Kidney (tissue), 14 donors: ENCODE results near the gene CAMK4. TPM values are rescaled to one million over a fixed set of nuclear protein-coding genes. Genes with fewer than 3 reads are reported as not detected.

Experiments
- DNase-seq, 5 donors: peaks; one replicate each; pipeline ENCODE4 v3.0.0-alpha.2; 2013 to 2020
- FAIRE-seq: peaks from 2 replicates; lab custom pipeline; 2012; peaks lifted over from hg19 to GRCh38; lab: Jason Lieb, UNC
- H3K27ac ChIP-seq, 2 donors: one replicate each; pipeline ENCODE4 v1.7.0; 2013; ENCODE audit warnings: low read depth in 2 of 2, low read length in 2 of 2, inconsistent platforms in 1 of 2
- H3K27me3 ChIP-seq: one replicate; pipeline ENCODE4 v1.7.1; 2013; ENCODE audit warnings: low read length, inconsistent platforms; ENCODE audit not compliant: control insufficient read depth, insufficient read depth
- H3K36me3 ChIP-seq, 3 donors: one replicate each; pipeline versions ENCODE4 v1.7.0 to v1.7.1; 2013; ENCODE audit warnings: low read length in 3 of 3, control low read depth in 1 of 3, inconsistent platforms in 1 of 3; ENCODE audit not compliant: insufficient read depth in 3 of 3, control insufficient read depth in 2 of 3
- H3K4me1 ChIP-seq, 3 donors: one replicate each; pipeline versions ENCODE4 v1.7.0 to v1.7.1; 2013; ENCODE audit warnings: low read length in 3 of 3, inconsistent platforms in 1 of 3, low read depth in 1 of 3; ENCODE audit not compliant: control insufficient read depth in 2 of 3, insufficient read depth in 2 of 3
- H3K4me3 ChIP-seq, 3 donors: one replicate each; pipeline versions ENCODE4 v1.7.0 to v1.8.1; 2013; ENCODE audit warnings: low read length in 3 of 3, control low read depth in 1 of 3, inconsistent platforms in 1 of 3
- H3K9ac ChIP-seq, 3 donors: one replicate each; pipeline versions ENCODE4 v1.7.0 to v1.7.1; 2013; ENCODE audit warnings: low read length in 3 of 3, control low read depth in 1 of 3, inconsistent platforms in 1 of 3
- H3K9me3 ChIP-seq, 3 donors: one replicate each; pipeline versions ENCODE4 v1.7.0 to v1.7.1; 2013; ENCODE audit warnings: low read length in 3 of 3, control low read depth in 1 of 3, inconsistent platforms in 1 of 3; ENCODE audit not compliant: control insufficient read depth in 2 of 3, insufficient read depth in 1 of 3
- intact Hi-C: fragments of 100-400 bp; cut with DNase I; formaldehyde crosslinking; loops from one replicate; pipeline ENCODE4 v1.11.1; 2022
- polyA plus RNA-seq: library from polyadenylated mRNA; stranded (reverse); fragments of 350-450 nt; fragmentation: Illumina TruSeq; extraction: RNeasy Lipid Tissue Mini Kit (QIAGEN cat#74804); gene quantifications from one replicate; pipeline ENCODE4 v1.2.3, GENCODE V29; 2014; ENCODE audit warnings: low read depth, low replicate concordance; ENCODE audit not compliant: insufficient read depth
- total RNA-seq: library from RNA; stranded (reverse); fragmentation: NEBNext Ultra II Directional; extraction: Animal tissue kit (Norgen Biotek cat#: 25700); gene quantifications from one replicate; pipeline ENCODE4 v1.2.1, GENCODE V29; 2021
- TF ChIP-seq, protein P1 (sequence below): IDR thresholded peaks from 3 replicates; pipeline ENCODE4 v1.5.1; 2012; ENCODE audit warnings: mild to moderate bottlenecking, moderate library complexity, borderline replicate concordance; ENCODE audit not compliant: insufficient read depth; ENCODE audit errors: extremely low read depth
- donor health status: control.
- donor health status: control.
- donor health status: control.
- donor health status: control.
- donor health status: control.
- donor health status: DM: yes; HTN: yes; CAD: no.
- donor health status: Normal renal cell carcinoma (clear cell type).

Gene CAMK4
- total and polyA plus RNA-seq, 2 donors from 2014 or later = 0.37 to 4.7 TPM

DNA sequence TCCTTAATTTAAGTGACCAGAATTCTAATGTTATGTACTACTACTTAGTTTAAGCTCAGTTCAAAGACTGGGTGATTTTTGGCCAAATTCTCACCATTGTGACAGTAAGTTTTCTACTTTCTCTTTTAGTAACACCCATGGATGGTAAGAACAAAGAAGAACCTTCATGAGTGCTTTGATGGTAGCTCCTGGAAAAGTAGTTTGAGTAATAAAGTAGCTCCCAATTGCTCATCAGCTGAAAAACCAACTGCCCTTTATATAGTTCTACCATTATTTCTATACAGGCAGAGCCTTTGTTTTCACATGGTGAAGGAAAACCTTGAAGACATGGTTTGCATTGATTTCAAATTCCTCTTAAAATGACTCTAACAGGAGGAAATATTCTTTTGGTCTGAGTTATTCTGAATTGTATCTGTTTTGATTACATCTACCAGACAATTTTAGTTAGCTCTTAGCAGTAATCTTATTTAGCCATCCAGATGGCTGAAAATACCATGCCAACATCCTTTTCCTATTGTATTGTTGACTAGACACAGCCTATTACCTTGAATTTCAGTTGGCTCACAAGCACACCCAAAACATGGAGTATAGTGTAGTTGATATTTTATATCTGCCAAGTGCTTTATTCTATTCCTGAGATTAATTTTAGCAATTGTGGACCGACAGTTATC is 311.8 kb downstream of the CAMK4 start:
- no peak for FAIRE-seq
- TF ChIP-seq, protein P1, sequence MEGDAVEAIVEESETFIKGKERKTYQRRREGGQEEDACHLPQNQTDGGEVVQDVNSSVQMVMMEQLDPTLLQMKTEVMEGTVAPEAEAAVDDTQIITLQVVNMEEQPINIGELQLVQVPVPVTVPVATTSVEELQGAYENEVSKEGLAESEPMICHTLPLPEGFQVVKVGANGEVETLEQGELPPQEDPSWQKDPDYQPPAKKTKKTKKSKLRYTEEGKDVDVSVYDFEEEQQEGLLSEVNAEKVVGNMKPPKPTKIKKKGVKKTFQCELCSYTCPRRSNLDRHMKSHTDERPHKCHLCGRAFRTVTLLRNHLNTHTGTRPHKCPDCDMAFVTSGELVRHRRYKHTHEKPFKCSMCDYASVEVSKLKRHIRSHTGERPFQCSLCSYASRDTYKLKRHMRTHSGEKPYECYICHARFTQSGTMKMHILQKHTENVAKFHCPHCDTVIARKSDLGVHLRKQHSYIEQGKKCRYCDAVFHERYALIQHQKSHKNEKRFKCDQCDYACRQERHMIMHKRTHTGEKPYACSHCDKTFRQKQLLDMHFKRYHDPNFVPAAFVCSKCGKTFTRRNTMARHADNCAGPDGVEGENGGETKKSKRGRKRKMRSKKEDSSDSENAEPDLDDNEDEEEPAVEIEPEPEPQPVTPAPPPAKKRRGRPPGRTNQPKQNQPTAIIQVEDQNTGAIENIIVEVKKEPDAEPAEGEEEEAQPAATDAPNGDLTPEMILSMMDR = no peak
- Histone ChIP-seq H3K27ac (no peak overlapping the region), H3K4me1 (no peaks in the 10 kb centered on the region), H3K9ac (no peak overlapping the region), H3K9me3 (no peaks in the 10 kb centered on the region), H3K27me3 (no peaks in the 10 kb centered on the region), H3K36me3 (no peaks in the 10 kb centered on the region), H3K4me3 (no peak overlapping the region)
- intact Hi-C loops = no loop called here
- no peak for DNase-seq

DNA sequence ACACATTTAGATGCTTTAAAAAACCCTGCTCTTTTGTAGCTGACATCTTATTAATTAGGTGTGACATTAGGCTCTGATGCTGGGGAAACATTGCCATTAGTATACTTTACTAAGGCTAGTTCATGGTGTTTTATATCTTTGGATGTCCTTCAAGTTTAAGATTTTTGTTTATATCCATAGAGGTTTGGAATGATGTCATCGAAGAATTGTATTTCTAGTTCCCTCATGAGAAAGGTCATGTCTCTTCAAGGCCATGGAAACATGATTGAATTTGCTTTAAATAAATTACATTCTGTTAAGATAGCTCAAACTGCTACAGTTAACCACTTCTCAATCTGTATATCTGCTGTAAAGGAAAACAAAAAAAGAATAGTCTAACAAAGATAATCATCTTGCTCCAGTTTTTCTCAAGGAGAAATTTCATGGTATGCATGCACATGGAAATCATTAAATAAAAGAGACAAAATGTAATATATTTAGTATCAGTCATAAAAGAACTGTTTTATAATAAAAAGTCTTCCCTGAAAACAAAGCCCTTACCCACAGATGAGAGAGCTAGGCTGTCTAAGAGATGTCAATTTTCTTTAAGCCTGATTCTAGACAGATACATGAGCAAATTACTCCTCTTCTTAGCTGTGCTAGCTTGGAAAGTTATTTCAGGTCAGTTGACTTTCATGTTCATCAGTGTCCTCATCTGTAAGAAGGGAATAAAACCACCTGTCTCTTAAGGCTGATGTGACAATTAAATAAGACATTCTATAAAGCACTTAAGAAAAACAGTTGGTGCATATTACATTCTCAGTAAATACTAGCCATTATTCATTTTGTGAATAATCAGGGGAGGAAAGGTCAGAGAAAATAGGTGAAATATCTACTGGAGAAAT is 313.2 kb downstream of the CAMK4 start:
- FAIRE-seq = no peak
- no peaks in the 10 kb centered on the region for H3K36me3 ChIP-seq
- H3K9me3 ChIP-seq = no peaks in the 10 kb centered on the region
- H3K9ac ChIP-seq = no peak overlapping the region
- intact Hi-C loops = no loop called here
- no peak overlapping the region for H3K4me3 ChIP-seq
- H3K27me3 ChIP-seq = no peaks in the 10 kb centered on the region
- TF ChIP-seq, protein P1 = no peak
- H3K27ac ChIP-seq = no peak overlapping the region
- no peaks in the 10 kb centered on the region for H3K4me1 ChIP-seq
- DNase-seq = no peak

Other genes with a start within 250 kb of the CAMK4 start
- 1.4 TPM for gene TSLP, start 152.7 kb upstream of the CAMK4 start, total RNA-seq
- 0.60 TPM for gene TSLP, start 152.7 kb upstream of the CAMK4 start, polyA plus RNA-seq
- 31.8 TPM for gene WDR36, start 132.0 kb upstream of the CAMK4 start, total RNA-seq
- 4.5 TPM for gene WDR36, start 132.0 kb upstream of the CAMK4 start, polyA plus RNA-seq